EH (cell line): Measurements from ENCODE around the gene HS6ST2.

ENCODE experiments used
- DNase-seq: peaks from one replicate; pipeline ENCODE4 v3.0.0-alpha.2; 2015; ENCODE audit warnings: low read depth

Gene HS6ST2

GRCh38 chrX:132848296-132848970, 110.0 kb downstream of the HS6ST2 start:
- no peak for DNase-seq

DNA sequence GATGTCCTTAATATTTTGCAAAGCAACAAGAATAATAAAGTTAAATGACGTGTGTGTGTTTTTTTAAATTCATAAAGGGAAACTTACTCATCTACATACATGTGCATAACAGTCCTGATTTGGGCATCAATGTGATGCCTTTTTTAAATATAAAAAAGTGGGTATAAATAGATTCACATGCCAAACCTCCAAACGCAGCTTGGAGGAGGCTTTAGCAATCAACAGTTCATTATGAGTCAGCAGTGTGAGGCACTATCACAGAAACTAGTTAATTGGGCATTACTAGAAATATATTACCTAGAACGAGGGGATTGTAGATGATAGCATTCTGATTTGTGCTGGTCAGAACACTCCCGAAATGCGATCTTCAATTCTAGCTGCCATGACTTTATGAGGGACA, 115.1 kb downstream of the HS6ST2 start:
- DNase-seq: no peak

DNA sequence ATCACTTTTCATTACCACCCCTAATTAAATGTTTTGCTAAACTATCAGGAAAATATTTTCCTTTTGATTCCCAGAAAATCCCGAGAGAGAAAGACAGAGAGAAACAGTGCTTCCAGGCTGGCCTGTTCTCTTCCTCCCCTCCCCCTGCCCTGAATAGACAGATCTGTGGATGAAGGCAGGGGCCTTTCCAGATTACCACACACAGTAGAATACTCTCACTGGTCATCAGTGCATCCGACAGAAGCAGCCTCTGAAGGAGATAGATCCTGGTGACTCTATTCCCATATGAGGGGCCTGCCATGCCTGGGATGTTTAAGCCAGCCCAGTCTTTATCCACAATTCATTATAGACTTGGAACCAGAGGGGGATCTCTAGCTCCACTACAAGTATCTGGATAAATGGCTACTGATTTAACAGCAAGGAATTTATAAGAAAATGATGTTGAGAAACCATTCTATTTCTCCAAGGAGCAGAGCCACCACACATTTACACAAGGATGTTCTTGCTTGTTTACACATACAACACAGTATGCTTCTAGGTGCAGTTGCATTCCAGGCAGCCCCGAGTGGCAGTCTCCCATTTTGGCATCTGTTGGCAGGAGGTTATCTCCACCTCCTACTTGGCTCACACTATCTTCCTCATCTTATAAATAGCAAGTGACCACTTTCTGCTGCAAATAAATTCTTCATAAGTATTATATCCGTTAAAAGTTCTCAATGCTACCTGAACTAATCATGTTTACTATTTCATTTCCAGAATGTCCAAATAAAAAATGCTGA, 115.8 kb downstream of the HS6ST2 start:
- DNase-seq: no peak

DNA sequence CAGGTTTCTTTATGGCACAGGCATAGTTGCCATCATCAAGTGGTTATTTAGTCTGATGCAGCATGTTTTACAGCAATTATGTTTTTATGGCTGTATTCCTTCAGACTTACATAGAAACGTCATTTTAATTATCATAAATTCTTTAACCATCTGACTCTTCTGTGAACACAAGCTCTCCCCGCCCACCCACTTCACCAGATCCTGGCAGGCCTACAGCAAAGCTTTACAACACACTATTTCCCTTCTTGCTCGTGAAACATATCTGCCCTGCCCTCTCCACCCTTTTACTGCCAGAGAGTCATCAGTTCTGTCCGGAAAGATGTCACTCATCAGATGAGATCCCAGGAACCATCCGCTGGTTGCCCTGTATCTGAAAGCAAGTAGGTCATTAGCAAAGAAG, 120.5 kb downstream of the HS6ST2 start:
- no peak for DNase-seq

DNA sequence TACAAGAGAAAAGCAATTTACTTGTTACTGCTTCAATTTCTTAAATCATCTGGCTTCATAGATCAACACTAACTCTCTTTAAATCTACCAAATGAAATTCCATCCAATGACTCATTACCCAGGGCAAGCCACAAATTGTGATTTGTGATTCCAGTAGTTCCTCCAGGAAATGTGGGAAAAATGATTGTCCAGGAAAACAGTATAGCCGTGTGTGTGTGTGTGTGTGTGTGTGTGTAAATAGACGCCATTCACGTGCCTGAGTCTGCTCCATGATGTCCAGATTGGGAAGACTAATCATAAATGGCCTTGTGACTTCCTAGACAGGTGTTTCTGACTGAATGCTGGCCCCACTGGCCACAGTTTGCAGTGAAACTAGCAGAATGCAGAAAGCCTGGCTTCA, 121.3 kb downstream of the HS6ST2 start:
- no peak for DNase-seq

- DNase-seq: no peak
Measured at GRCh38 chrX:132836471-132836870, 122.0 kb downstream of the HS6ST2 start.

GRCh38 chrX:132834741-132835140, 123.7 kb downstream of the HS6ST2 start:
- DNase-seq: no peak

DNA sequence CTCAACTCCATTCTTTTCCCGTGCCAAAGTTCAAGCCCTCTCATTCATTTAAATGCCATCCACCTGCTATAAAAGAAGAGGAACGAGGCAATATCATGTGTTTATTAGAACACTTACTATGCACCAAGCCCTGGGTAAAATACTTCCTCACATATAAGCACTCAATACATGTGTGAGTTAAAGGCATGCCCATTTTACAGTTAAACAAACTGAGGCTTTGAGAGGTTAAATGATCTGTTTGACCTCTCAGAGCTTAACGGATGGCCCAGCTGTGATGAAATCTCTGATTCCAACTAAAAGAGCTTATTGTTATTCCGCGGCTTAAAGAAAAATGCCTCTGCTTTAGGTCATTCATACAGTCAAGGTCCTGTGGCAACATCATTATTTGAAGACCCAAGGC, 124.3 kb downstream of the HS6ST2 start:
- no peak for DNase-seq

DNA sequence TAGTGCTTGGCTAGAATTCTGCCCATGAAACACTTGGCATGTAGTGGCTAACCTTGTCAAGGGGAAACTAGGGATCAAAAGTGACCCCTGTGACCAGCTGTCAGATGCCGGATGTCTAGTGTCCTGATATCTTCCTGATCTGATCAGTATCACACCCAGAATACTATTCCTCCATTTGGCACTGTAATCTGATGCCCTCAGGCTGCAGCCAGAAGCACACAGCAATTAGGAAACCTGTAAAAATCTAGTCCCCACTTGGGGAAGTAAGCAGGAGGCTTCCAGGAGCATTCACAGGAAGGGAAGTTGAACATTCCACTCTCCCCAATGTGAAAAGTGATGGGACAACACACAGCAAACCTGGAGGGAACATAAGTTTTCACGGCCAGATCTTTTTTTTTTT, 125.1 kb downstream of the HS6ST2 start:
- DNase-seq: no peak

GRCh38 chrX:132831336-132831973, 127.0 kb downstream of the HS6ST2 start:
- DNase-seq: no peak

- no peak for DNase-seq
Measured at GRCh38 chrX:132822634-132823012, 135.8 kb downstream of the HS6ST2 start.

GRCh38 chrX:132821974-132822633, 136.3 kb downstream of the HS6ST2 start:
- DNase-seq: no peak

GRCh38 chrX:132820675-132821074, 137.8 kb downstream of the HS6ST2 start:
- no peak for DNase-seq

DNA sequence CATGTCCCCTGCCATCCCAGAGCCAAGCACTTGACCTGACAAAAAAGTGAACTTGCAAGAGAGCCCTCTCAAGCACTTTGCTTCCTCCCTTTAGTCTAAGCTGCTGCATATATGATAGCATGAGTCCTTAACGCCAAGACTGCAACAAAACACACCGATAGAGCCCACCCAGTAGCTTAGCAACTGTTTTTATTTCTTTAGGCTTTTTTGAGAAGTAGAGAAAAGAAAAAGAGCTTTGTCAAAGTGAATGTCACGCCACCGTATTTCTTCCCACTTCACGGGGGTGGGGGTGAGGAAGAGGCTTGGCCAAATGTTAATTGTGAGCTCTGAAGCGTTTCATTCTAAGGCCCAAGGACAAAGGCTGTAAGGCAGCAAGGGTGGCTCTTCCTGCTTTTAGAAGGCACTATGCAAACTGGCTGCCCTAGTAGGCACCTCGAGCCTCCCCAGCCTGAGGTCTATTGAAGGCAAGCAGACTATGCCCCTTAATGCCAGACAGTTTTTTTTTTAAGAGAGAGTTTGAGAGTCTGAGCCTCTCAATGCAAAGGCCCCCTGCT, 138.6 kb downstream of the HS6ST2 start:
- DNase-seq: no peak

DNA sequence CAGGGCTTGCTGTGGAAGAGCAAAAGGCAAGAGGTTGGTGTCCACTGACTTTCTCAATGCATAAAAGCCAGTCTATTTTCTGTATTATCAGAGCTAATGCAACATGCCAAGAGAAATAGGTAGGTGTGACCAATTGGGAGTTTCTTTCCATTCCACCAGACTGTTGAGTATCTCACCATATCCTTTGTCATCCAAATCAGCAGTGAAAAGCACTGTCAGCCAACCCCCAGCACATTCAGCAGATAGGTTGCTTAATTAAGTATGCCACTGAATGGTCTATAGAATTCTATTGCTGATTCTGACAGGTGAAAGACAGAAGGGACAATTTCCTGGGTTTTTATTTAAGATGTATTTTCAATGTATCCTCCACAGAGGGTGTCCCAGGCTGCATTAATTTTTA, 139.8 kb downstream of the HS6ST2 start:
- no peak for DNase-seq

DNA sequence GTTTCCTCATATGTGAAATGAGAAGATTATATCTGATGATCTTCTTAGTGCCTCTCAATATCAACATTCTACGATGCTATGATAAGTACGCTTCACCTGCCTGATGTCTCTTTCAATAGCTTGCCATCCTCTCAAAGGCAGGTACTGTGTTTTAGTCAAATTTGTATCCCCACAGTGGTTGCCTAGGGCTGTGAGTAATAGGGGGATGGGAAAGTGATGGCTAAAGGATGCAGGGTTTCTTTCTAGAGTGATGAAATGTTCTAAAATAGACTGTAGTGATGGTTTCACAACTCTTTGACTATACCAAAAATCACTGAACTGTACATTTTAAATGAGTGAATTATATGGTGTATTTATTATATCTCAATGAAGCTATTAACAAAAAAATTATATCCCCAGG, 142.8 kb downstream of the HS6ST2 start:
- no peak for DNase-seq

GRCh38 chrX:132810964-132811712, 147.3 kb downstream of the HS6ST2 start:
- no peak for DNase-seq

- no peak for DNase-seq
Measured at GRCh38 chrX:132810488-132810887, 147.9 kb downstream of the HS6ST2 start.

DNA sequence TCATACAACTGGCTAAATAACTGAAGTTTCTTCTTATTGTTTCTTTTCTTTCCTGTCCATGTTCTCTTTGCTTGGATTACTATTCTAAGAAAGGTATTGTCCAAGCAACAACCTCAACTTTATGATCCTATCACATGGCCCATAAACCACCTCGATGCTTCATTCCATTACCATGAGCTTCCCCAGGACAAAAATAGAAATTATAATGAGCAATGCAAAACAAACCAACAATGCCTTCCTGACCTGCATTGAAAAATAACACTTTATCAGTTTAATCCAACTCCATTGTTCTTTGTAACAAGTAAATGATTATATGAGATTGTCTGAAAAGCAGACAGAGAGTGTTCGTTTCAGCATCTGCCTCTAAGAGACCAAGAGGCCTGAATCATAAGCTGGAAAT, 148.8 kb downstream of the HS6ST2 start:
- DNase-seq: no peak

- no peak for DNase-seq
Measured at GRCh38 chrX:132807411-132808030, 150.9 kb downstream of the HS6ST2 start.

DNA sequence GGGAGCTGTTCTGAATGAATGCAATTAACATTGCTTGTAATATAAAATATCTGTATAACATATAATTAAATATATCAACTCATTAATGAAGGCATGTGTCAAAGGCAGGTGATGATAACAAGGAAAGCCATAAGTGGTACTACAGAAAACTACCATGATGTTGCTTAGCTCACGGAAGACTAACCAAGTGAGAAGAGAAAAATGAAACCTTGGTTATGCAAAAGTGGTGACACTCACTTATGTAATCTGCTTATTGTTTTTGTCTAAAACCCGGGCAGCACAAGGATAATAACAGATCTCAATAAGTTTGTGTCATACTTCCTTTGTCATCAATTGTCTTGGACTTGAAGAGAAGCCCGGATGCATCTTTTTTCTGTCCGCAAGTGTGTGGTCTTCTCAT, 156.4 kb downstream of the HS6ST2 start:
- no peak for DNase-seq
